Measurements from ENCODE around the gene TMEM144.

Gene TMEM144

DNA sequence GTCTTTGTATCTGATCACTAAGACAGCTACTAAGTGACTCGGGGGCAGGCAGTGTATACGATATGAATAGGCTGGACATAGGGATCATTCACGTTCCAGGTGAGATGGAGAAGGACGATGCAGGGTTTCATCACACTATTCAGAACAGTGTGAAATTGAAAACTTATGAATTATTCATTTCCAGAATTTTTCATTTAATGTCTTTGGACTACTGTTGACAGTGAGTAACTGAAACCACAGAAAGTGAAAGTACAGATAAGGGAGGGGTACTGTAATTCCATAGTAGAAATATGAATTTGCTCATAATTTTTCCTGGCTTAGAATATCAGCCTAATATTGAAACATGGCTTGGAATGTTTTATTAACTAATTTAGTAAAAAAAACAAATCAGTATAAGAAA, 24.4 kb downstream of the TMEM144 start:
- Histone ChIP-seq H3K27me3 (ENCODE audit: low read depth) (no peaks in the 10 kb centered on the region), H3K4me3 (no peak overlapping the region), H3K9me3 (no peaks in the 10 kb centered on the region), H3K4me1 (no peaks in the 10 kb centered on the region), H3K36me3 (replicated peaks) (no peaks in the 10 kb centered on the region)
- in situ Hi-C loops (cut with MboI; ENCODE audit: low sequenced_read_pairs): no loop called here
- no peak for DNase-seq (ENCODE audit: low spot score in 2 of 2)

DNA sequence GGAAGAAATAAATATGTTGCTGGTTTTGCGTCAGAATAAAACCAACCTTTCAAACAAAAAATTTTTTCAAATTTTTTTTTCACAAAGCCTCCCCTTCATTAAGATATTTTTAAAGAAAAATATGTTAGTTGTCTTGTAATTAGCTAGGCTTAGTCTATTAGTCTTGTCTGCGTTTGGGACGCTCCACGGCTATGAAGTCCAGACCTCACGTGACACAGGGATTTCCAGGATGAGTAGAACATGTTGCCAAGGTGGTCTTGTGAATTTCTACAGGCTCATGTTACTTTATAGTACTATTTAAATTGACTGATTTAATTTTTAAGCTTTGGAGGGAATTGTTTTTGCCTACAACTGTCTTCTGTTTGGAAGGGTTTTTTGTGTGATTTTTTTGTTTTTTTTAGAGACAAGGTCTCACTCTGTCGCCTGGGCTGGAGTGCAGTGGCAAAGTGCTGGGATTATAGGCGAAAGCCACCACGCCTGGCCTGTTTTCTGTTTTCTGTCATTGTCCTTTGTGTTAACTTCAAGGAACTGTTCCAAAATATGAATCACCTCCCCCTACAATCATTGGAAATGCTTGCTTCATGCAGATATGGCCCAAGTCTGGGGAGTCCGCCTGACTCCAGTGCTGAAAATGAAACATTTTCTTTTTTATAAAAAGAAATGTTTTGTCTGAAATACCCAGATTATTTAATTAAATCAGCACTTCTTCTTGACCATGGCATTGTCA, 26.2 kb downstream of the TMEM144 start:
- Histone ChIP-seq H3K27me3 (ENCODE audit: low read depth) (no peaks in the 10 kb centered on the region), H3K36me3 (replicated peaks) (no peaks in the 10 kb centered on the region), H3K4me1 (no peaks in the 10 kb centered on the region), H3K9me3 (no peaks in the 10 kb centered on the region), H3K4me3 (no peak overlapping the region)
- in situ Hi-C loops (cut with MboI; ENCODE audit: low sequenced_read_pairs): no loop called here
- DNase-seq (ENCODE audit: low spot score in 2 of 2): no peak

DNA sequence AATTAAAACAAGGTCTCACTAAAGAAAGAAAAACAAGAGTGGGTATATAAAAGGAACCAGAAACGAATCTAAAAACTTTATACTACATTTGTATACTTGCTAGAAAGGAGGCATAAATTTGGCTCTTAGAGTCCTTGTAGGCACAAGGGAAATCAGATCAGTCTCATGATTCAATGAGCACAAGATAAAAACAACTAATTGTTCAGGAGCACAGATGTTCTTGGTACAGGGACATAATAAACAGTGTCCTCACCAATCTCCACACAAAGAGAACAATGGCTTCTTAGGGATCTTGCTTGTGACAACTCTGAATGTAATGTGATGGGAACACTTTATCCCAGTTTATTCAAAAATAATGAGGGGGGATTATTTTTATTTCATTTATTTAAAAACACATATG, 28.3 kb downstream of the TMEM144 start:
- Histone ChIP-seq H3K4me1 (peaks cover 8% of the 10 kb centered on the region), H3K9me3 (no peaks in the 10 kb centered on the region), H3K27me3 (ENCODE audit: low read depth) (no peaks in the 10 kb centered on the region), H3K4me3 (no peak overlapping the region), H3K36me3 (replicated peaks) (no peaks in the 10 kb centered on the region)
- in situ Hi-C loops (cut with MboI; ENCODE audit: low sequenced_read_pairs): no loop called here
- DNase-seq (ENCODE audit: low spot score in 2 of 2): no peak

DNA sequence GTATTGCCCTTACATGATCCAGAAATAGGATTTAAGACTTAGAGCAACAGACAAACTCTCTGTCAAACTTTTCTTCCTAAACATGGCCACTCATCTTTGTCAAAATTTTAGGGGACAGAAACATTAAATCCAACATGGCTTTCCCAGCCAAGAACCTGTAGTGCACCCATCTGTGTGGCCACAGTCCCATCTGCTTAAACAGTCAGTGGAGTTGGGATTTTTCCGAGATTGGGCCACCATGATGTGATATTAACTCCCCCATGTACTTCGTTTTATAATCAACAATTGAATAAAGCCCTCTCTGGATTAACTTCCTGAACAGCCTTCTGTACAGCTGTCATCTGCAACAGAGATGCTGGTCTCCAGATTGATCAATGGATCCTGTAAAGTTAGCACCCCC, 28.9 kb downstream of the TMEM144 start:
- H3K36me3 ChIP-seq (replicated peaks): no peaks in the 10 kb centered on the region
- in situ Hi-C loops (cut with MboI; ENCODE audit: low sequenced_read_pairs): no loop called here
- H3K4me3 ChIP-seq: no peak overlapping the region
- H3K9me3 ChIP-seq: no peaks in the 10 kb centered on the region
- H3K4me1 ChIP-seq: peaks cover 8% of the 10 kb centered on the region
- no peak for DNase-seq (ENCODE audit: low spot score in 2 of 2)
- H3K27me3 ChIP-seq (ENCODE audit: low read depth): no peaks in the 10 kb centered on the region

DNA sequence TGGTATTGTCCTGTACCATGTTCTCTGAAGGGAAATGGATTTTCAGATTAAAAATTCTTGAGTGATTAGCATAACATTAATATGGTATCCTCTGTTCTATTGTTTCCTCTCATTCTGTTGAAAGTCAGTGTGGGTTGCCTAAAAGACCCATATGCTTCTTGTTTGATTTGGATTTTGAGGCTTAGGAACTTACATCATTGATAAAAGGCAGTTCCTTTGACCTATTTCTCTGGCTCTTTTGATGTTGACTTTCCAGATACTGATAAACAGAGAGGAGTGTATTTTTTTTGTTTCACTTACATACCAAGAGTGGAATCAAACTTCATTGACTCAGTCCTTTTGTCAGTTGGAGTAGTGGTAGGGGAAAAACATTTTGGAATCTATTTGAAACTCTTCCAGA, 32.8 kb downstream of the TMEM144 start:
- Histone ChIP-seq H3K36me3 (replicated peaks) (no peaks in the 10 kb centered on the region), H3K4me1 (peaks cover 11% of the 10 kb centered on the region), H3K27me3 (ENCODE audit: low read depth) (no peaks in the 10 kb centered on the region), H3K9me3 (no peaks in the 10 kb centered on the region), H3K4me3 (no peak overlapping the region)
- in situ Hi-C loops (cut with MboI; ENCODE audit: low sequenced_read_pairs): no loop called here
- DNase-seq (ENCODE audit: low spot score in 2 of 2): no peak

DNA sequence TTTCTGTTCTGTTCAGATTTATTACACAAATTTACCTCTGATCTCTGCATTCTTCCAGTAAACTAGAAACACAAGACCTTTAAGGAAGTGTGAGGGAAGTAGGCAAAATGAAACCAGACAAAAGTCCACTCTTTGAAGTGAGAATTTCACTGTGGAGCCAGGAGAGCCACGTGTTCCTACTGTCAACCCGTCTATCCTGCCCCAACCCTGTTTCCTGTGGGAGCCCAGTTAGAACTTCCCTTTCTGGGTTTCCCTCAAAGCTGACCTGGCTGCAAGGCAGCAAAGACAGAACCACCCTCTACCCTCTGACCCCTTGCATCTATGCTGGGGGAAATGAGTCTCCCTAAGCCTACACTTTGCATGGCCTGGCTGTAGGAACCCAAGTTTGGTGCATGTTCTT, 40.0 kb downstream of the TMEM144 start:
- DNase-seq (ENCODE audit: low spot score in 2 of 2): no peak
- Histone ChIP-seq H3K4me1 (peaks cover 14% of the 10 kb centered on the region), H3K4me3 (no peak overlapping the region), H3K27me3 (ENCODE audit: low read depth) (0 out of 2 replicates have a peak, but pooled peaks cover 2% of the 10 kb centered on the region), H3K36me3 (replicated peaks) (no peaks in the 10 kb centered on the region), H3K9me3 (no peaks in the 10 kb centered on the region)
- in situ Hi-C loops (cut with MboI; ENCODE audit: low sequenced_read_pairs): loop anchor here (25.0 kb wide), 2 partner anchors 962 to 1187 kb away; no protein-coding TSS in a partner anchor

DNA sequence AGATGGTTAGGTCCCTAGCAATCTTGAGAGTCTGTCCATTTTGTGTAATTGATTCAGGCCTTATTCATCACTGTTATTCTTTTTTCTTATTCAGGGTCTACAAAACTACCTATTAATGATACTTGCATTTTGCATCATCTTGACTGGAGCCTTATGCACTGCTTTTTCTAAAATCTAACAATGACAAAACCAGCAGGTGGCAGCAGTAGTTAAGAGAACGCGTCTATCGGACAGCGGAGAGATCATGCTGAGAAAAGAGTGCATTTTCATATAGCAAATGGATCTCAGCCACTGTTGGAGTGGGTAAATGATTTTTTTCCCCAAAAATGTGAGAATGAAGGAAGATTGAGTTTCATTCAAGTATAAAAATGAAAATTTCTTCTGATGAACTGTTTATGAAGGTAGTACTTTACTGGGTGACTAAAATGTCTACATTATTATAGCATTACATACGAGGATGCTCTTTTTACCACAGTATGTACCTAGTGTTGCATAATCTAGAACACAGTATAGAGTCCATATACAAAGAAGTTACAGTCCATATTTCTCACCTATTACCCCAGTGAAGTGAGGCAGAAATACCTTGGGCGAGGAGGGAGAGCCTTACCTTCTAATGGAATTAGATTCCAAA, 43.2 kb downstream of the TMEM144 start:
- DNase-seq (ENCODE audit: low spot score in 2 of 2): peak; percentile 77
- Histone ChIP-seq H3K4me3 (no peak overlapping the region), H3K9me3 (no peaks in the 10 kb centered on the region), H3K36me3 (replicated peaks) (no peaks in the 10 kb centered on the region), H3K27me3 (ENCODE audit: low read depth) (0 out of 2 replicates have a peak, but pooled peaks cover 2% of the 10 kb centered on the region), H3K4me1 (peaks cover 14% of the 10 kb centered on the region)
- in situ Hi-C loops (cut with MboI; ENCODE audit: low sequenced_read_pairs): loop anchor here (25.0 kb wide), 2 partner anchors 959 to 1184 kb away; no protein-coding TSS in a partner anchor

DNA sequence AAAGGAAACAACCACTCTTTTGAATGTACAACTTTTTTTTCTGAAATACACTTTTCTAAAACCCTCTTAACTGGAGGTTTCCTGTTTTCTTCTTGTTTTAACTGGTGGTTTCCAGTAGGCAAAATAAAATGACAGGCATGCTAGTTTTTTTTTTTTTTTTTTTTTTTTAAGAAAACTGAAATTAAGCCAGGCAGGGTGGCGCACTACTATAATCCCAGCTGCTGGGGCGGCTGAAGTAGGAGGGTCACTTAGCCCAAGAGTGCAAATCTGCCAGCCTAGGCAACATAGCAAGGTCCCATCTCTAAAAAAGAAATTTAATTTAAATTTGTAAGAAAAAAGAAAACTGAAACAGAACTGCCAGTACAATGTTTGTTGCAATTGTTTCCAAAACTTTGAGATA, 44.0 kb downstream of the TMEM144 start:
- Histone ChIP-seq H3K9me3 (no peaks in the 10 kb centered on the region), H3K4me3 (no peak overlapping the region), H3K27me3 (ENCODE audit: low read depth) (0 out of 2 replicates have a peak, but pooled peaks cover 2% of the 10 kb centered on the region), H3K4me1 (peaks cover 14% of the 10 kb centered on the region), H3K36me3 (replicated peaks) (no peaks in the 10 kb centered on the region)
- DNase-seq (ENCODE audit: low spot score in 2 of 2): peak in 1 of 2 experiments; percentile 41
- in situ Hi-C loops (cut with MboI; ENCODE audit: low sequenced_read_pairs): loop anchor here (25.0 kb wide), 2 partner anchors 958 to 1183 kb away; no protein-coding TSS in a partner anchor

DNA sequence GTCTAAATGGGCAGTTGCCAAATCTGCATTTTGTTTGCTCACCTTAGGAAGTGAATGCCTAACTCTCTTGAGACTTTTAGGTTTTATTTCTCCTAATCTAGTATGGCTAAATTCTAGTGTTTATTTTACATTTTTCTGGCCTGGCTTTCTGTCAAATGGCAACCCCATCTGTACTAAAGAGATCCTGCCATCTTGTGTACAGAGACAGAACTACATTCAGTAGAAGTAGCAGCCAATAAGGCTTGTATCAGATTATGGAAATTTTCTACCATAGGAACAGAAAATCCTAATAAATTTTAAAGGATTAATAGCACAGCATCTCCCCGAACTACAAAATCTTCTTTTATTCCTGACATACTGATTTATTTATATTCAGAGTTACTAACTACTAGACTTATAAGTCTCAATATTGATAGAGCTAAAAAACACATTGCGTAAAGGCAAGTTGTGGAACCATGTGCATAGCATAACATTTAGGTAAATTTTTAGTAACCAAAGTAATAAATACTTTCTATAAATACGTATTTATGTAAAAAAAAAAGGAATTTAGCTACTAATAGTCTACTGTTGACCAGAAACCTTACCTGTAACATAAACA, 45.5 kb downstream of the TMEM144 start:
- H3K36me3 ChIP-seq (replicated peaks): no peaks in the 10 kb centered on the region
- peaks cover 14% of the 10 kb centered on the region for H3K4me1 ChIP-seq
- H3K9me3 ChIP-seq: no peaks in the 10 kb centered on the region
- H3K4me3 ChIP-seq: no peak overlapping the region
- in situ Hi-C loops (cut with MboI; ENCODE audit: low sequenced_read_pairs): loop anchor here (25.0 kb wide), 2 partner anchors 956 to 1181 kb away; no protein-coding TSS in a partner anchor
- DNase-seq (ENCODE audit: low spot score in 2 of 2): peak; percentile 12 to 60
- 0 out of 2 replicates have a peak, but pooled peaks cover 2% of the 10 kb centered on the region for H3K27me3 ChIP-seq (ENCODE audit: low read depth)

DNA sequence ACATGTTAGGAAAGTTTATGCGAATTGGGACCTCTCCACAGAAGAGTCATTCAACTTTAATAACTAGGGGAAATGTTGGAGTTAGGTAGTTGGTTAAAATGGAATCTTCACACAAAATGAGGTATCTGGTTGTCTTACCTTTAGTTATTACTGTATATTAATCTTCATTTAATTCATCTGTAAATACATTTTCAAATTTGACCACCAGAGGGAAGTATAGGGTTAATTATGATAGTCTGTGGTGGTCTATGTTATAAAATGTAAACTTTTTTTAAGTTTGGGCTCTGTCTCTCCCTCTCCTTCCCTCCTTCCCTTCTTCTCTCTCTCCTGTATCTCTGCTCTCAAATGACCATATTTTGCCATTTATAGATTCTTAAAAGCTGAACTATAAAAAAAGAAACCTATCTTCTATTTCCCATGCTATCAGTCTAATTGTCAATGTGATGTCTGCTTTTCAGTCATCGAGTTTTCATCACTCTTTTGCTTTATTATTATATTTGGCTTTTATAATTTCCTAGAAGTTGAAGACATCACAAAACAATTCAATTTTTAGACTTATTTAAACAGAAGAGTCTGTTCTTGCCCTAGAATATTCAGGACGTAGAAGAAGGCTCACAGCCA, 49.8 kb downstream of the TMEM144 start:
- H3K9me3 ChIP-seq: no peaks in the 10 kb centered on the region
- no peaks in the 10 kb centered on the region for H3K27me3 ChIP-seq (ENCODE audit: low read depth)
- H3K4me3 ChIP-seq: no peak overlapping the region
- peaks cover 9% of the 10 kb centered on the region; the same call in 1 of the 2 replicates for H3K4me1 ChIP-seq
- in situ Hi-C loops (cut with MboI; ENCODE audit: low sequenced_read_pairs): loop anchor here (10.0 to 25.0 kb wide), 3 partner anchors 355 to 1177 kb away; no protein-coding TSS in a partner anchor
- H3K36me3 ChIP-seq (replicated peaks): no peaks in the 10 kb centered on the region
- DNase-seq (ENCODE audit: low spot score in 2 of 2): peak in 1 of 2 experiments; percentile 55

DNA sequence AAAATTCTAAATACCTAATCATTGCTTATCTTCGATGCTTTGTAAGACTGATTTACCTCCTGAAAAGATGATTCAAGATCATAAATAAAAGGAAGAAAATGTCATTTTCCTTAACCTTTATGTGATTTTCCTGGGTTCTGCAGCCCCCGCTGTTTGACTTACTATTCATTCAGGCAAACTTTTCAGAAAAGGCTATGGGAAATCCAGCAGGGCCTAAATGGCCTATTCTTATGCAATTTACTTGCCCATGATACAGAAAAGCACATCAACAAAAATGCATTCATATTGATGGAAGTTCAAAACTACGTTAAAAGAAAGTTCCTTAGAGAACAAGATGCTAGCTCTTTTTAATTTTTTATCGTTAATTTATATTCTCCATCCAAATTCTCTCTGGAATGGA, 51.2 kb downstream of the TMEM144 start:
- DNase-seq (ENCODE audit: low spot score in 2 of 2): peak; percentile 12 to 80
- Histone ChIP-seq H3K4me1 (peaks cover 9% of the 10 kb centered on the region; the same call in 1 of the 2 replicates), H3K36me3 (replicated peaks) (no peaks in the 10 kb centered on the region), H3K9me3 (no peaks in the 10 kb centered on the region), H3K27me3 (ENCODE audit: low read depth) (no peaks in the 10 kb centered on the region), H3K4me3 (no peak overlapping the region)
- in situ Hi-C loops (cut with MboI; ENCODE audit: low sequenced_read_pairs): loop anchor here (10.0 to 25.0 kb wide), 3 partner anchors 353 to 1176 kb away; no protein-coding TSS in a partner anchor

DNA sequence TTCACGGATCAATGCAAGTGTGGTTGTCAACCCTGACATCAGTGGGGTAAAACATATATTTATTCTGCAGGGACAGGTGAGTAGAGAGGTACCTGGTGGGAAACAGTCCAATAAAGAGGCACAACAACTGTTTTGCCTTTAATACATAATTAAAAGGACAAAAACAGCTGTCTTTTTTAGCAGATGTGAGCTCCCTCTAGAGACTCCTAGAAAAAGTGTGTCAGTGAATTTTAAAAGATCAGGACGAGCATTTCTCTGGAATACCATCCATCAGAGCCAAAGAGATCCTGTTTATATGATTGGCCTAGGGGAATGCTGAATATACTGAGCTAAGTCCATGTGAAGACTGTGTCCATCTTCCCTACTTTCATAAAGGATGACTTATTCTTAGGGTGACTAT, 58.3 kb downstream of the TMEM144 start:
- Histone ChIP-seq H3K4me3 (no peak overlapping the region), H3K4me1 (peaks cover 1% of the 10 kb centered on the region), H3K36me3 (replicated peaks) (no peaks in the 10 kb centered on the region), H3K27me3 (ENCODE audit: low read depth) (no peaks in the 10 kb centered on the region; the same call in 1 of the 2 replicates), H3K9me3 (no peaks in the 10 kb centered on the region)
- no peak for DNase-seq (ENCODE audit: low spot score in 2 of 2)
- in situ Hi-C loops (cut with MboI; ENCODE audit: low sequenced_read_pairs): loop anchor here (10.0 to 25.0 kb wide), 3 partner anchors 346 to 1169 kb away; no protein-coding TSS in a partner anchor

DNA sequence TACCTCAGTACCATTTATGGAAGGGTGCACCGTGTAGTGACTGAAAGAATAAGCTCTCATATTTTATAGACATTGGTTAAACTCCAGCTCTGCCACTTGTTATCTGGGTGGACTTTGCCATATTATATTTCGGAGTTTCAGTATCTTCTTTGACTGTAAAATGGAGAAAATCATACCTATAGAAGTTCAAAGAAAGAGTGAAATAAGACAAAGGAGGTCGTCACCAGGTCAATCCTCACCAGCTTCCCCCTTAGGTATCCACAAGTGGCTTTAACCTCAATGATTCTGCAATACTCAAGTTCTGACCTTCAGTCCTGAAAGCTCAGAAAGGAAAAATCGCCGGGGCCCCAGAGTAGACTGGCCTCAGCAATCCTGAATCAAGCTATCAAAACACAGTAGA, 64.3 kb downstream of the TMEM144 start:
- Histone ChIP-seq H3K27me3 (ENCODE audit: low read depth) (no peaks in the 10 kb centered on the region; the same call in 1 of the 2 replicates), H3K9me3 (no peaks in the 10 kb centered on the region), H3K4me3 (no peak overlapping the region), H3K4me1 (peaks cover 9% of the 10 kb centered on the region), H3K36me3 (replicated peaks) (no peaks in the 10 kb centered on the region)
- in situ Hi-C loops (cut with MboI; ENCODE audit: low sequenced_read_pairs): loop anchor here (25.0 kb wide), 2 partner anchors 938 to 1163 kb away; no protein-coding TSS in a partner anchor
- DNase-seq (ENCODE audit: low spot score in 2 of 2): no peak

Data from HAP-1 (cell line).